Globus pallidus (tissue), 1 donor: ENCODE data around the gene RHOC.

Source experiments
- DNase-seq: peaks from one replicate; pipeline ENCODE4 v3.0.0-alpha.2; 2015; ENCODE audit warnings: low spot score

Gene RHOC

DNA sequence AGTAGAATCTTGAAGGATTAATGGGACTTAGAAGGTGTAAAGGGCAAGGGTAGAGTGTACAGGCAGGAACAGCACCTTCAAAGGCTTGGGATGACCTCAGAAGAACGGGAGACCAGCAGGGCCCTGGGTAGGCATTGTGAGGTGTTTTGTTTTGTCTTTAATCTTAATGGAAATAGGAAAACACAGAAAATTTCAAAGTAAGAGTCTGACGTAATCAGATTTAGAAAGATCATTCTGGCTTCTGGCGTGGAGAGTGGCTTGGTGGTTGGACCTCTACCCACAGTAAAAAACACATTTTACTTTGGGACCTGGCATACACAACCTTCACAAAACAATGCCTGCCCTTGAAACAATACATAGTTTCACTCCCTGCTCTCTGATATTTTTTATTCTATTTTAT lies 28.3 kb downstream of the RHOC start:
- no peak for DNase-seq

DNA sequence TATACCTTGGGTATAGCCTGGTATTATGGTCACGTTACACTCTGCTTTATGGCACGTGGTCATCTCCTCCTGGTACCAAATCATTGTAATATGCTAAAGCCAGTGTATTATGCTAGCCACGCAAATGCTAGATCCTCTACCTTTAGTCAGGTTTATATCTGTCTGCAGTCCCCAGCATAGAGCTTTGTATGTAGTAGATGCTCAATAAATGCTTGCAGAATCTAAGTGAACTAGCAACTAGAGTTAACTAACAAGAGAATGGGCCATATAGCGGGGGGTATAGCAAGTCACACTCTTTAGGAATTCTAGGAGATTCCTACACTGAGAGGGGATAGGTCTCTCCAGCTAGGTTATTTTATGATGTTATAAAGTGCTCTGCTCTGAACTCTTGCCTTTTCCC lies 29.4 kb downstream of the RHOC start:
- no peak for DNase-seq

DNA sequence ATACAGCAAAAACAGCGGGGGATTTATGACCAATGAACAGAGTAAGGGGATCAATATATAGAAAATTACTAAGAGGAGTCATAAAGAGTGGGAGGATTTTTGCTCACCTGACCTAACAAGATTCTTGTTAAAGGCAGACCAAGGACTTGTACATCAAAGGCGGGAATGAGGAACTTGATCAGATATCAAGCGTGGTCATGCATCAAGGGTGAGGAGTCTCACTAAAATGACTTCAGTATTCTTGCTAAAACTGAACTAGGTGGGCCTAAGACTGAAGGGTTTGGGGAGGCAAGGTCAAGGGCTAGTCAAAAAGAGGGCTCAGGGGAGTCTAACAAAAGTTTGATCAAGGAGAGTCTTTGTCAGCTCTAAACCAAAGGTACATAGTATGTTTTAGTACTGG lies 30.4 kb downstream of the RHOC start:
- DNase-seq: no peak

DNA sequence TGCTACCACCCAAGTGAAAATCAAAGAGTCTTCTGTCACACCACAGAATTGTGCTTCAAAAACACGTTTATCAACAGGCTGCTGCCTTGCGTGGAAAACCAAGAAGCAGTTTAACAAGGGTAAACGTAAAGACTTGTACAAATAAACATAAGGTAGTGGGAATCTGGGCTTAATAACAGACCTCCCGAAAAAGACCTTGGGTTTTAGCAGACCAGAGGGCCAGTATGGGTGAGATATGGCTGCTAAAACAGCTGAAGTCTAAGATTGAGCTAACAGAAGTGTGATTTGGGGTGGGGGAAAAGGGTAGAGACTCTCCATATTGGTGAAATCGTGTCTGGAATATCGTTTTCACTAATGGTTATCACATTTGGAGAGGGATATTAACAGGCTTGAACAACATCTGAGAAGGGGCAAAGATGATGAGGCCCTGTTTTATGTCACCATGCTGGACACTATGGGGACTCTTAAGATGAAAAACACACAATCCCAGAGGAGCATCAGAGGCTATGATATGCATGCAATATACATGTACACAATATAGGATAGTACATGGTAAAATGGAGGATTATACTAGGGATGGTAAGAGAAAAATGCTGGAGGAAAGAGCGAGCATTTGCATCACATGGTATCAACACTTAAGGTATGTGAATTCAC lies 31.1 kb downstream of the RHOC start:
- DNase-seq: no peak

DNA sequence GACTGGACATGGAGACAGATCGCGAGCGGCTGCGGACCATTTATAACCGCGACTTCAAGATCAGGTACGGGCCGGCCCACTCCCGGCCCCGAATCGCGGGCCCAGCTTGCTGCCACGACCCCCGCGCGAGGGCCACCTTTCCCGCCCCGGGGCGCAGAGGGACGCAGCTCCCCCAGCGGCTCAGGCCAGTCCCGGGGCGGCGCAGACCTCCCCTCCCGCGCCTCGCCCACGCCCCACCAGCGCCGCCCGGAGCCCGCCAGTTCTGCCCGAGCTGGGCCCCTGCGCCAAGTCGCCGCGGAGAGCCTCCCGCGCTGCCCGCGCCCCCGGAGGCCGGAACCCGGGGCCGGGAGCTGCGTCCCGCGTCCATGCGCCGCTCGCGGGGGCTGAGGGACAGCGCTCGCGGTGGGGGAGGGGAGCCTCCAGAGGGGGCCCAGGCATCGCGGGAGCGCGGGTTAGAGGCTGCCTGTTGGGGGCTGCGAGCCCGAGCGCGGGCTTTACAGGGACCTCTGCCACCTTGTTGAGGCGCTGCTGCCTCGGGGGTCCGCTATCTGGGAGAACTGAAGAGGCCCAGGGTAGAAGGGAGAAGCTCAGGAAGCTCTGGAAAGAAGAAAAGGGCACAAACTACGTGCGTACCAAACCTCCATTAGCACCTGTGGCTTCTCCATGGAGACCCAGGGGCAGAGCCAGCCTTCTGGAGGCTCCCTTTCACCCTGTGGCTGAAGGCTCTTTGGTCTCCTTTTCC lies 31.8 kb downstream of the RHOC start:
- peak; percentile 62 for DNase-seq

DNA sequence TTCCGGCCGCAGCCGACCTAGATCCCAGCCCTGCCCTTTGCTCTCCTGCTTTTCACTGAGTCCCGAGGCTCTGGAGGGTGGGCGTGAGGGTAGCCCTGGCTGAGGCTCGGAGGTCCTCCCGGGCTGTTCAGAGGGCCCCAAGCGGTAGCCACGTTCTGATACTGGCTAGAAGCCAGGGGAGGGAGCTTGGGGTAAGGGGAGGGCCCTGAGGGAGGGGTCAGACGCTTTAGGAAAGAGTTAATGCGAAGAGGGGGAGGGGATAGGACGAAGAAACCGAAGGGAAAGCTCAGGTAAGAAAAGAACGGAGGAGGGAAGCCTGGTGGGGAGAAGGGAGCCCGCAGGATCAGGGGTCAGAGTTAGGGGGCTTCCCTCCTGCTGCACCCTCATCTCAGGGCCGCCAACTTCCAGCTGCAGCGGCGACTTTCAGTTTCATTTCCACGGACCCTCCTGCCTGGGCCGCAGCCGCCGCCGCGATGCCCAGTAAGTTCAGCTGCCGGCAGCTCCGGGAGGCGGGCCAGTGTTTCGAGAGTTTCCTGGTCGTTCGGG lies 32.4 kb downstream of the RHOC start, which contains the start of gene MOV10:
TSS of gene MOV10 (plus strand) at position 220 of the 546 bp plus-strand sequence. CDS start at position 474, 254 bp downstream.
- peak; percentile 38 for DNase-seq

DNA sequence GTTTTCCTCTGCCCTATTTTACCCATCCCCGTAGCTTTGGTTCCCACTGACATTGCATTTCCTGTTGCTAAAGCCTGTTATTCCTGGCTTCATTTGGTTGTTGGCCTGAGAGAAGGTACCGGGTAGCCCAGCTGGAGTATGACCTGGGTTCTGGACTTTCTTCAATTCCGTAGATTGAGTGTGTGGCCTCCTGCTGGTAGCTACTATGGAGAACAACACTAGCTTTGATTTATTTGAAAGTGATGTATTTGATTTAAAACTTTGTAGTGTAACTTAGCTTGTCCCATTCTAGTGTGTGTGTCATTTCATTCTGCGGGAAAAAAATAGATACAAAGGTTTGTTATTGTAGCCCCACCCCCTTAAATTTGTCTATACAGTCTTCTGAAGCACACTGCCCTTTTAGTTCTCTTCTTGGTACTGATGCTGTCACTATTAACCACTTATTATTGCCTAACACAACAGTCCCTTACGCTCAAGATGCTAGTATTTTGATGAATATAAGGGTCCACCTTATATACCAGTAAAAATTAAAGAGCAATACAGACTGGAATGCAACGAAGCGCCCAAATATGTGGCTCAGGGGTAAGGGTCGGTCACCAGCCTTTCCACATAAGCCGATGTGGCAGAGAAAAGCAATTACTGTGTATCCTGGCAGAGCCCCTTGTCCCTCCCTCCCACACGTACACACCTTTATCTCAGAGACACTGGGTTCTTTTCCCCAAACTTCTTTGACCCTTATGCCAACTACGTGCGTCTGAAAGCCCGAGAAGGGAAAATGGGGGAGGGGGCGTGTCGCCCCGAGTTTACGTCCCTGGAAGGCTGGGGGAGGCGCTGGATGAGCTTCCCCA lies 33.1 kb downstream of the RHOC start:
- peak; percentile 52 for DNase-seq

DNA sequence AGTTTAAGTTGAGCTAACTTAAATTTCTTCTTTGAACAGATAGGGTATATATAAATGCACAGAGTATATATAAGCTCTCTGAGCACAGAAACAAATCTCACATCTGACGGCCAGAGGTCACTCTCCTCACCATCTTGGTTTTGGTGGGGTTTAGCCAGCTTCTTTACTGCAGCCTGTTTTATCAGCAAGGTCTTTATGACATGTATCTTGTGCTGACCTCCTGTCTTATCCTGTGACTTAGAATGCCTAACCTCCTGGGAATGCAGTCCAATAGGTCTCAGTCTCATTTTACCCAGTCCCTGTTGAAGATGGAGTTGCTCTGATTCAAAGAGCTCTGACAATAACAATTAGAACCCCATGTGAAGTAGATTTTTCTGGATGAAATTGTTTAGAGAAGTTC lies 34.1 kb downstream of the RHOC start:
- DNase-seq: no peak

DNA sequence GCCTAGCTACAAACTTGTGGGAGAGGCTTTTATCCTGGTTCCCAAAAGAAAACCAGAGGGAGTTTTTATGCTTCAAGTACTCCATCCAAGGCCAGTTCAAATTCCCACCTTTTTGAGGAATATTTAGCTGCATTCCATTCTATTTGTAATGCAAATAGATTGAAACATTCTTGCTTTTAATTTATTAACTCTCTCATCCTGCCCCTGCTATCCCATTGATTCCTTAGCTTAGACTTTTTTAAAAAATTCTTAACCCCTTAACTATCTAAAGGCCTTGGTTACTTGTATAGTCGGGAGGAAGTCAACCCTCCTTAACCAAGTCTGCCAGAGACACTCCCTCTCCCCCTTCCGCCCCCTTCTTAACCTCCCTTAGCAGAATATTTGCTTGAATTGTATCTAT lies 34.9 kb downstream of the RHOC start:
- no peak for DNase-seq

DNA sequence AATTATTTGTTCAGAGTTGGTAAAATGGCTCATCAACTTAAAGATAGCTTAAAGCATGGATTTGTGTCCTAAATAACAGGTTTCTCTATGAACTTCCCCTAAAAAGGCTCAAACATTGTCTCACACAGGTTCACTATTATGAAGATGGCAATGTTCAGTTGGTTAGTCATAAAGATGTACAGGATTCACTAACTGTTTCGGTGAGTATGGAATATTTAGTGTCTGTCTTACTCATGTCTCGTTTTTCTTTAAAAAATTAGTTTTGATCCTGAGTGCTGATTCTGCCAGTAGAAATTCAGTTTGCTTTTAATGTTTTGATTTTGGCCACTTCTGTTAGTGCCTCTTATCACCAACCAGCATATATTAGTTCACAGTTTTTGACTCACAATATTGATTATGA lies 40.0 kb downstream of the RHOC start:
- DNase-seq: no peak

DNA sequence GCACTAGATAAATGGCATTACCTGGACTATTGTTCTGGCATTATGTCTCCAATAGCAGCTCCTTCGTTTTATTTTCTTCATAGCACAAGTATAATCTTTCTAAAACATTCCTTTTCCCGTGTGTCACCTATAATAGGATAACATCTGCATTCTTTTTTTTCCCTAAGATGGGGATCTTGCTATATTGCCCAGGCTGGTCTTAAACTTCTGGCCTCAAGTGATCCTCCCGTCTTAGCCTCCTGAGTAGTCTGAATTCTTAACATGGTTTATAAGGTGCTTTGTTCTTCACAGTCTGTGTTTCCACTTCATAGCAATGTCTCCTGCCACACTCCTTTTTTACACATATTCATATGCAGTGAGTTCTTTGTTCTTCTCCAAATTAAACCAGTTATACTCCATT lies 41.1 kb downstream of the RHOC start:
- DNase-seq: no peak

DNA sequence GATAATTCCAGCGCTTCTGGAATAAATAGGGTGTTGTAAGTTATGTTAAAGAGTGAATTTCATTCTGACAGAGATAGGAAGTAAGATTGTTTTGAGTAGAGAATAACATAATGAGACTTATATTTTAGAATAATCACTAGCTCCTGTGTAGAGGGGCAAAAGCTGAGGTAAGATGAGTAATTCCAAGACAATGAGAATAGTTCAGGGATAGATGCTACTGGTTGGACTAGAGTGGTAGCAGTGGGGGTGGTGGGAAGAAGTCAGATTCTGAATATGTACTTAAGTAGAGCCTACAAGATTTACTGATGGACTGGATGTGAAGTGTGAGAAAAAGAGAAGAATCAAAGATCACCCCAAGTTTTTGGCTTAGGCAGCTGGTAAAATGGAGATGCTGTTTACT lies 55.7 kb downstream of the RHOC start:
- DNase-seq: no peak
